GM18505 (cell line): Measurements from ENCODE around the gene AQP2.

Experiments
- ATAC-seq: cut with Tn5 transposase; IDR thresholded peaks from one replicate; pipeline ENCODE4 v1.9.1; 2021; ENCODE audit not compliant: unreplicated experiment
- POLR2A ChIP-seq: IDR thresholded peaks from 4 replicates; pipeline ENCODE4 v1.6.1; 2011; ENCODE audit warnings: borderline replicate concordance; ENCODE audit not compliant: insufficient read depth, insufficient read length; ENCODE audit errors: extremely low read depth

The AQP2 gene

DNA sequence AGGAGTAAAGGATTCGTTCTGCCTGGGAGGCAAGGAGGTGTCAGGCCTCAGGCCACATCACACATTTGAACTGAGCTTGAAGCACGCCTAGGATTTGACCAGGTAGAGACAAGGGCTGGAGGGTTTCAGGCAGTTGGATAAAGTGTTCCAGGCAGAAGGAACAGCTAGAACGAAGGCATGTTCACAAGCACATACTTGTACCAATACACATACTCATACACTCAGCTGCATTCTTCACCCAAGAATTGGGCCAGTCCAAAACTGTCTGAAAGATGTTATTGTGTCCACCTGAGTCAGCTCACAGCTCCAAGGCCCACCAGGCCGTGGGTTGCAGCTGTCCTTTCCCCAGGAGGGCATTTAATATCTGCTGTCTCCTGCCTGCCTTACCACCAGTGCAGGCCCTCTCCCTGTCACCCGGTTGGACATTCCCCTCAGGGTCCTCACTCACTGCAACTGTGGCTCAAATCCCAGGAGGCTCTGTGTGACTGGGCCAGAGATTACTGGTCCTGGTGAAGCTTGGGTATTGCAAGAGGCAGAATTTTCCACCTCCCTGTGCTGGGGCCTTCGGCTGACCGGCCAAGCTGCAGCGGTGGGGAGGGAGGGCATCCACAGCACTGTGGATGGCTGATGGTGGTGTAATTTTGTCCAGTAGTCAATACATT is 12.8 kb upstream of the AQP2 start:
- TF ChIP-seq POLR2A = no peak
- no peak for ATAC-seq

DNA sequence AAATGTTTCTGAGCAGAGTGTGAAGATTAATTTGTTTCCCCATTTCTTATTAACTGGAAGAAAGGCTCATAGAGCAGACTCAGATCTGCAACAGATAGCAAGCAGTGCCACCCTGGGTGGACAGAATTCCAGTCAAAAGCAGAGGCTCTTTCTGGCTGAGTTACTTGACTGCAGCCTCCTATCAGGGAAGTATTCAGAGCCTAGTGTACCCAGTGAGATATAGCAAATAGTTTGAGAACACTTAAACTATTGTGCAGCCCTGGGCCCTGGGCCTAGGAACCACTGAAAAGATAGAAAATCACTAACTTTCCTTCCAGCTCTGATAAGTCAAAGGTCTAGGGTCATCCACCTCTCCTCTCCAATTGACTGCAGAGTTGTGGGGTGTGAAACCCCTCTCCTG is 11.2 kb upstream of the AQP2 start:
- ATAC-seq = no peak
- no peak for TF ChIP-seq POLR2A

DNA sequence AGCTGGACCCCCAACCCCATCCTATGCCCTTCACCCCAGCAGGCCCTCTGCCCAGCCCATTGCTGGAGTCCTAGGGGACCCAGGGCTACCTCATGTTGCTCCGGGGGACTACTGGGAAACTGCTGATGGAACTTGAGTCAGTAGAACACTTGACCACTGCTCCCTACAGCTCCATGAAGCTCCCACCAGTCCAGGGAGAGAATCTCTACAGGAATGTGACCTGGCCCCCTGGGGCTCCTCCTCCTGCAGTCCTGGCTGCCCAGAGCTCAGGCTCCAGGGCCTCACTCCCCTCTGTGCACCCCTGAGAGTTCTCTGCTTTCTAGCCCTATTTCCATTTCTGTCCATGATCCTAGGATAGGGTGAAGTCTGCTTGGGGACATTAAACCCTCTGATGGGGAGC is 10.8 kb upstream of the AQP2 start:
- ATAC-seq = no peak
- no peak for TF ChIP-seq POLR2A

DNA sequence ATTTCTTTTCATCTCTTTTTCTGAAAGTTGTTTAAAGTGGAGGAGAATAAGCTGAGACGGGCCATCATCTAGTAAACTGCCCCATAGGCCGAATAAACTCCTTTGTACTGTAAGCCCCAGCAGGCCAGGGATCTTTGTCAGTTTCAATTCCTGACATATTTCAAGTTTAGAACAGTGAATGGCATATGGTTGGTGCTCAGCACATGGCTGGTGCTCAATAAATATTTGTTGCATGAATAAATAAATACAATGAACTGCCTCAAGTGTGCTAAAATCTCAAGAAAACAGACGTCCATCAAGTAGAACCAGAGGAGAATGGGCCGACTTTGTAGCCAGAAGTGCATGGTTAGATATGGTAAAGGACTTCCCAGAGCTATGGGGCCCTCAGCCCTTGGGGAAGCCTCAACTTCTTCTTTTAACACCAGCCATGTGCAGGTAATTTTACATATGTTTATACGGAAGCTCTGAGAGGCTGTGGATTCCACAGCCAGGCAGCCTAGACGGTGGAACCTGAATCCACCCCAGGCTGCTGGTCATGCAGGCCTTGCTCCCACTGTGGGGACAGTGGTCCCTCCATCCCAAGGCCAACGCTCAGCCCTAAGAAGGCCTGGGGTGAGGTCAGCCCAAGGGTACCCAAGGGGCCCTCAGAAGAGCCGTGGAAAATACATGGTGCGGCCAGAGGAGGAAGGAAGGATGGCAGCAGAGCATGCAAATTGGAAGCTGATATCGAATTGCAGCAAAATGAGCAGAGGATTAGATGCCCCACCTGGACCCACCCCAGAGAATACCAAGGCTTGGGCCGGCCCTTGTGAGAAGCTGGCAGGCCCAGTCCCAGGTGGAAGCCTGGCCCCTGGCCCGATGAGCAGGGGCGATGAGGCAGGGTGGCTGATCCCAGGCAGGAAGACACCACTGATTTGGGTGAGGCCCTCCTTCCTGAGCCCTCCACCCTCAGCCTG is 8.7 kb upstream of the AQP2 start:
- ATAC-seq = no peak

DNA sequence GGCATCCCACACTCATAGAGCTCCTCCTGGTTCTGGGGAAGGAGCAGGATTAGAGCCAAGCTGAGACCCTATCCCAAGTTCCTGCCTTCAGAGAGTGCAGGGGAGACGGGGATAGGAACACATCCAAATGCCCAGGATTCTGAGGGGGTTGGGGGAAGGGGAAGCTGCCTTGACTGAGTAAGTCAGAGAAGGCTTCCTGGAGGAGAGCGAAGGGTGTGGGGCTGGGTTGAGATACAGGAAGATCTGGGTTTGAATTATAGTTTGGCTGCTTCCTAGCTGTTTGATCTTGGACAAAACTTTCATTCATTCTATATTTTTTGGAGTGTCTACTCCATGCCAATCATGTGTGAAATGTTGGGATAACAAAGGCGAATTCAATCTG is 8.0 kb upstream of the AQP2 start:
- TF ChIP-seq POLR2A = no peak
- no peak for ATAC-seq

More for the DNA sequence above, 8.7 kb upstream of the AQP2 start:
- no peak for TF ChIP-seq POLR2A

DNA sequence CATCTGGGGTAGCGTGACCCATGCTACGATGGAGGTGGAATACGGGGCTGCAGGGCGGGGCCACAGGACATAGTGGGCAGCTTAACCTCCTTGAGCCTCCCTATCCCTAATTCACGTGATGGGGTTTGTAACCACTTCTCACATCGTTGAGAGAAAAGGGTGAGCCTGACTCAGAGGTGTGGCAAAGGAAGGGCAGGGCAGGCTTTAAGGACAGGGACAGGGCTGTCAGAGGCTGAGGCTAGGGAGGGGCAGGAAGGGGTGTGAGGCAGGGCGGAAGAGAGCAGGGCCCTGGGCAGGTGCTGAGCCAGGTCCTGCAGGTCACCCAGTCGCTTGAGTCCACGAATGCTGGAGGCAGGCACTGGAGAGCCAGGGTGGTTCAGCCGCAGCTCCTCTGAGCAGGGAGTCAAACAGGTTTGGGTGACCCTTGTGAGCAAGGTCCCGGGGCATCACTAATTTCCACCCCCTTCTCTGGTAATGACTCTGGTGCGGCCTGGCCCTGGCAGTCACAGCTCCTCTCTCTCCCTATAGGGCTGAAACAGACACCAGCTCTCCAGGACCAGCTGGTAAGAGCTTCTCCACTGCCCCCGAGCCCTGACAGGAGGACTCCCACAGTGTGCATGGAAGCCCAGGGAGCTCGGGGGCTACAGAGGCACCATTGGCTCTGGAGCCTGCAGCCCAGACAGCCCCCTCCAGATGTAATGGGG is 7.5 kb upstream of the AQP2 start:
- no peak for TF ChIP-seq POLR2A
- ATAC-seq = no peak

DNA sequence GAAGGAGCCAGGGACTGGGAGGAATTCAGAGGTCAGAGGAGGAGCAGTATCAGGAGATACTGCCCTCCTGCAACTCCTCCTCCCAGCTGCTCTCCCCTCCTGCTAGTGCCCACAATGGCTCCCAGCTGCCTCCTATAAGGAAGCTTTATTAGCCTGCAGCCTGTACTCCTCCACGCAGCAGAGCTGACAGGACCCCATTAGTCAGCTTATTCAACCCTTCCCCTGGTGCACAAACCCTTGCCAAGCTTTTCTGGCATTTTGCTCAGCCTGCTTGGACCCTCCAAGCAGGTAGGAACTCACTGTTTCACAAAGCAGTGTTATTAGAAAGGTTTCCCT is 6.9 kb upstream of the AQP2 start:
- no peak for TF ChIP-seq POLR2A
- no peak for ATAC-seq

DNA sequence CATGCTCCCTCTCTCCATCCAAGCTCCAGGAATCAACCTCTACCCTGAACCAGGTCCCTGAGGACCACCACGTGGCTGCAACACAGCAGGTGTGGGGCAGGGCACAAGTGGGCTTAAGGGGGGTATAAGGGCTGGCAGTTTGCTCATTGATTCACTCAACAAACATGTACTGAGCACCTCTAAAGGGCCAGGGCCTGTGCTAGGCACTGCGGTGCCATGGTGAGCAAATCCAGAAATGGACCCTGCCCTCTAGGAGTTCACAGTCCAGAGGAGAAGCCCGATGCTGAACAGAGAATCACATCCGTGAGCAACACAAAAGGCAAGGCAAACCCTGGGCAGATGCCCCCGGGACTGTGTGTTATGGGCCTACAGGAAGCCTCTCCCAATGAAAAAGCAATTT is 6.5 kb upstream of the AQP2 start:
- no peak for ATAC-seq
- no peak for TF ChIP-seq POLR2A

DNA sequence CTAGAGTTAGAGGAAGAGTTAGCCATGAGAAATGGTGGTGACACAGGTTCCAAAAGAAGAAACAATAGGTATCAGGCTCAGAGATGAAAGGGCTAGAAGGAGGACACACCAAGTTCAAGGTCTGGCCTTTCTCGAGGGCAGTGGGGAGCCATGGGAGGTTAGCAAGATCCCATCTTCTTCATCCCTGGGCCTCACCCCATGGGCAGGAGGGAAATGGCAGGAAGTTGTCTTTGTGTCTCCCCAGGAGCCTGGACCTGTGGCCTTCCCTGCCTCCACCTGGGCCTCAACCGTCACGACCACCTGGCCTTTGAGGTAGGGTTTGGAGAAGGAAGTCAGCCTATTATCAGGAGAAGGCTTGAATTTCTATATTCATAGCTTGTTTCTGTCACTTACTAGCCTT is 5.8 kb upstream of the AQP2 start:
- TF ChIP-seq POLR2A = no peak
- ATAC-seq = no peak

DNA sequence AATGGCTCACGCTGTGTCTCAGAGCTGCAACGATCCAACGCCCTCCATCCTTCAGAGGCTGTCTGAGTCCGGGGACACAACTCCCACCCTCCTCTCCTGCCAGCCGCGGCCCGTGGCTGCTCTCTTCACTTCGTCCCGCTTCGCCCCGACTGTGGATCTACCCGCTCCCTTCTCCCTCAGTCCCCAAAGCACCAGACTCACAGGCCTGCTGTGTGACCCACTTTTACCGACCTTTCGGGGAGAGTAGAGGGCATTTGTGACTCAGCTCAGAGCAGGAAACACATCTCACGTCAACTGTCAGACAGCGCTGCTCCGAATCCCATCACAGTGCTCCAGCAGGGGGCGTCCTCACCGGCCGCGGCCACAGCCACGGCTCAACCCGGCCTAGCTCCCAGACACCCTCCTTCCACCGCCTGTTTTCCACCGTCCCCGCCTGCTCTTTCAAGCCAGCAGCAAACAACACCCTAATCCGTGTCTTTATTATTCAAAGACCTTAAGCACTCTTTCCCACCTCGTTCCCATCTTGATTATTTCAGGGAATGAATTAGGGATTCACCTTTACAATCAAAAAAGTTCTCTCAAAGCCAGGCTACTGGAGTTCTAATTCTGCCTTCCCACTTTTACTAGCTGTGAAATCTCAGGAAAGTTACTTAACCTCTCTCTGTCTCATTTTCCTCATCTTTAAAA is 5.0 kb upstream of the AQP2 start:
- no peak for TF ChIP-seq POLR2A
- no peak for ATAC-seq

DNA sequence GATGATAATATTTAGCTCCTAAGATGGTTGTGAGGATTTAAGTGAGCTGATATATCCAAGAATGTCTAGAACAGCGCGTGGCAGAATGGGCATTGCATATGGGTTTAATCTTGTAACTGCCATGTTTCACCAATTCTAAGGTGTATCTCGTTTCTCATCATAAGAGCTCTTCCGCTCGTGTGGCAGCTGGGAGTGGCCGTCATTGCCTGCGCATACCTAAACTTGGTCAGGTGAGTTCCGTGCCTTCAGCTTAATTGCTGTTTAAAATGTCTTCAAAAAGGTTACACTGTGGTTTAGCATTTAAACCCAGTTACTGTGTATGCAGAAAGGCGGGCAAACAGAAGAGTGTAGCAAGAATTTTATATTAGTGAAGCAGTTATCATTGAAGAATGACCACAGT is 4.5 kb upstream of the AQP2 start:
- ATAC-seq = no peak
- TF ChIP-seq POLR2A = no peak

DNA sequence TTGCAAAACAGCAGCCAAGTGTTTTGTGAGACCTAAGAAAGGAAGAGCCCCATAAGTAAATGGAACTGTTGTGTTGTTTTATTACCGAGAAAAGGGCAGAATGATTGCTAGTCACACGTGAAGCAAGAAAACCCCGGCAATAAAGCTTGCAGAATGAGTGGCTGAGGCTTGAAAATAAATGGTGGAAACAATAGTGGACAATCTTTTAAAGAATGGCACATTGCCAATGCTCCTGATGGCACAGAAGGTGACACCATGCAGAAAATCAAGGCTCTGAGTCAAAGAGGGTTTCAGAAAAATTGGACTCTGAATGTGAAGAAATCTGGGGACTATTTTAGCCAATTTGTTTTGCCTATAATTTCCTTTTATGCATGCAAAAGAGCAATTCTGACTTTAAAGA is 4.0 kb upstream of the AQP2 start:
- TF ChIP-seq POLR2A = no peak
- no peak for ATAC-seq

DNA sequence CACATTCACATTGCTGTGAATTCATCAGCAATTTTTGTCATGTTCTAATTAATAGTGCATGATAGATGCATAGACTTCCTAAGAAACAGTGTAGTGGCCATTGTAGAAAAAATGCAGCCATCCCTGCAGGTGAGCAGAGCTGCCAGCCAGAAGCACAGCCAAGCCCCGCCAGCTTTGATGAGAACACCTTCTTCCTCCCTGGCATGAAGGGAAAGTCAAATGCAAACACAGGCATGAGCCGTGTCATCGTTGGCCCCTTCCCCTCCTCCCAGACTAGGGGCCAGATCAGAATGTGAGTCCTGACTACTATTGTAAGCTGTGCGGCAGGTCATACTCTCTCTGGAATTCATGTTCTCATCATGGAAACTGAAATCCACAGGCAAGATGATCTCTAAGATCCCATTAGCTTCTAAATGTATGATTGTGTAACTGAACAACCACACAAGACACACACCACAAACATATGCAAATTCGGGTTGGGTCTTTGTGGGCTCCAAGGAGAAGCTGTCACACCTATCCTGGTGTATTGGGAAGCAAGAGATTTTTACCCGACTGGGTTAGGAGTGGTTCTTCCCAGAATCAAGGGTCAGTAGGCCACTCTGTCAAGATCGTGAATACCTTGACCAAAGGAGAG is 2.8 kb upstream of the AQP2 start:
- no peak for ATAC-seq
- no peak for TF ChIP-seq POLR2A
